NCI-H2196 (cell line): ENCODE results near the gene SENP8.

ENCODE experiments used
- DNase-seq: peaks from one replicate; lab custom pipeline; 2025; ENCODE audit not compliant: unreplicated experiment; lab: John Stamatoyannopoulos, UW

The SENP8 gene

DNA sequence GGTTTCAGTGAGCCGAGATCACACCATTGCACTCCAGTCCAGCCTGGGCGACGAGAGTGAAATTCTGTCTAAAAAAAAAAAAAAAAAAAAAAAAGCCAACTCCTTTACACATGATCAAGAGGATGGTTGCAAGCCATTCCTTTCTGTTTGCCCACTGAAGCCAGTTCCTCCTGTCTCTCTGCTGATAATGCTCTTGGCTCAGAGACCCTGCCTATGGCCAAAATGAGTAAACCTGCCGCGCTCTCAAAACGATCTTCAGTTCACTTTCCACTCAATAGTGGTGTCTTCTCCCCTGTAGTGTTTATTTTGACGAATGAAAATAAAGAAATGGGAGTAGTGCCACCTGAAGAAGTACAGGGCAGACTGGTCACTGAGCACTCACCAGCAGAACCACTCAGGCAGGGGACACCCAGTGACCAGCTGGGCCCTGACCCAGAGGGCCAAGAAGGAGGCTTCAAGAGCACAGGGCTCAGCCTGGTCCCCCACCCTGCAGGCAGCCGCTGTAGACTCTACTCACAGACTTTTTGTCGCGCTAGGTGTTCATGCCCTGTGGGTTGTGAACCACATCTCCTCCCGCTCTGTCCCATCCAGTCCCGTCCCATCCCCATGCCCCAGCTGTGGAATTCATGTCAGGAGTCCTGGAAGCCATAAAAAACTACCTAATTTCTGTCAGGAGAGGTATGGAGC is 55.8 kb downstream of the SENP8 start:
- DNase-seq = no peak

DNA sequence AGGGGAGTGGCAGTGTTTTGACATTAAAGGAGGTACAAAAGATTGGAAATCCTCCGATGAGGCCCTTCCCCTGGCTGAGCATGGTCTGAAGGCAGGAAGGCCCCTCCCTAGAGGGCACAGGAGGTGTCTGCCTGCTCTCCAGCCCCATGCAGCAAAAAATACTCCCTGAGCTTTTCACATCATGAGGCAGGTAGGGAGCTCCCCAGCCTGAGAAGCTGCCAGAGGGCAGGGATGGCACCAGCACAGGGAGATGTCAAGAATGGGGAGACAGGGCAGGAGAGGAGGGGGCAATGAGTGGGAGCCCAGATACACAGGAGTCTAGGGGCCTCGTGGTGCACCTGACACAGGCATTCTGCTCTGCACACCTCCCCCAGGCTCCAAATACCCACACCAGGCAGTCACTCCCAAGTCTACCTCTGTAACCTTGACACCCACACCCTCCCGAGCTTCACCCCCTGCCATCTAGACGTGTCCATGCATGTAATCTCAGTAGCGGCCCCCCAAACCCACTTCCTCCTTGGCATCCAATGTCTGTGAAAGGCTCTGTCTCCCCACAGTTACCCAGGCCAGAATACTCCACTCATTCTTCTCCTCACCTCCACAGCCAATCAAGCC is 56.5 kb downstream of the SENP8 start:
- DNase-seq = no peak

DNA sequence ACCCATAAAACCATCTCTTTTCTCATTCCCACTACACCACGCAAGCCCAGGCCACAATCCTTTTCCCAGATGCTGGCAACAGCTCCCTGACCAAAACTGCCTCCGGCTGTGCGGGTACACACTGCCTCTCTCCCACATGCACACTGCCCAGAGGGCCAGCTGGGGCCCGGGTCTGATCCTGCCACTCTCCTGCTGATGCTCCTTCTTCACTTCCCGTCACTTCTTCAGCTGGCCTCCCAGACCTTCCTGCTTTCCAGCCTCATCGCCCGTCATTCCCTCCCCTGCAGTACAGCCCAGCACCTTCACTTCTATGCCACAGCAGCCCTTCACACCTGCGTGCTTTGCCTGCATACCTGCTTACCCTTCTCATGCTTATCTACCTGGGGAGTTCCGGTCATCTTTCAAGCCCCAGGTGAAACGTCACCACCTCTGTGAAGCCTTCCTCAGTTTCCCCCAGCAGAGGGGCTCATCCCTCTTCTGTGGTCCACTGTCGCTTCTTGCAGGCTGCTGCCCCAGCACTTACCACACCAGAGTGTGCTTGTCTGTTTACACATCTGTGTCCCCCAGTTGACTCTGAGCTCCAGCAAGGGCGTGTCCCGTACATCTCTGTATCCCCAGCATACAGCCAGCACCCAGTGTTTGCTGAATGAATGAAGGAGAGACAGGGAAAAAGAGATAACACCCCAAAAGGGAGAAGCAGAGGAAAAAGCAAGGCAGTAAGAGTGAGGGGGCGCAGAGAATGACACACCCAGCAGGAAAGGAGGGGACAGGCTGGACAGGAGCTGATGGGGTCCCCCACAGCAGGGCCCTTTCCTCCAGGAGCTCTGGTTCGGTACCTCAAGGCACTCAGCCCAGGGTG is 57.2 kb downstream of the SENP8 start:
- no peak for DNase-seq

DNA sequence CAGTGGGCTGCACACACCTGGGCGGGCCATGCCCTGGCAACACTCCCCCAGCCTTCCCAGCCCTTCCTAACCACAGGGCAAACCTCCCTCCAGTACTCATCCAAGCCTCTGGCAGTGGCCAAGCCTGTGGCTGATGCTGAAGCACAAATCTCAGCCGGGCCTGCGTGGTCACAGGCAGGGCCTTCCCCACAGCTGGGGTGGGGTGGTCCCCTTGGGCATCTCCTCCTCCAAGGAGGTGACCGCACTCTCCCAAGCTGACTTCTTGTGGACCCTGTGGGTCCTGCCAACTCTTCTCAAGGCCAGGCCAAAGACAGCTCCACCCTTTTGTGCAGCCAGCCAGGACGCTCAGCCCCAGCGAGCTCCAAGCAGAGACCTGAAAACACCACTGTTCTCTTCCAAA is 58.0 kb downstream of the SENP8 start:
- DNase-seq = no peak

DNA sequence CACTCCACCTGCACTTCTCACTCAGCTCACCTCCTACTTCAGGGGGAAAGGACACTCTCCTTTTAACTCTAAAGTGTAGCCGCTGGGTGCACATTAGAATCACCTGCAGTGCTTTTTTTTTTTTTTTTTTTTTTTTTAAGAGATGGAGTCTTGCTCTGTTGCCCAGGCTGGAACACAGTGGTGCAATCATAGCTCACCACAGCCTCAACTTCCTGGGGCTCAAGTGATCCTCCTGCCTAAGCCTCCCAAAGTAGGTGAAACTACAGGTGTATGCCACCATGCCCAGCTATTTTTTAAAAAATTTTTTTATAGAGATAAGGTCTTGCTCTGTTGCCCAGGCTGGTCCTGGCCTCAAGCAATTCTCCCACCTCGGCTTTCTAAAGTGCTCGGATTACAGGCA is 58.5 kb downstream of the SENP8 start:
- no peak for DNase-seq

DNA sequence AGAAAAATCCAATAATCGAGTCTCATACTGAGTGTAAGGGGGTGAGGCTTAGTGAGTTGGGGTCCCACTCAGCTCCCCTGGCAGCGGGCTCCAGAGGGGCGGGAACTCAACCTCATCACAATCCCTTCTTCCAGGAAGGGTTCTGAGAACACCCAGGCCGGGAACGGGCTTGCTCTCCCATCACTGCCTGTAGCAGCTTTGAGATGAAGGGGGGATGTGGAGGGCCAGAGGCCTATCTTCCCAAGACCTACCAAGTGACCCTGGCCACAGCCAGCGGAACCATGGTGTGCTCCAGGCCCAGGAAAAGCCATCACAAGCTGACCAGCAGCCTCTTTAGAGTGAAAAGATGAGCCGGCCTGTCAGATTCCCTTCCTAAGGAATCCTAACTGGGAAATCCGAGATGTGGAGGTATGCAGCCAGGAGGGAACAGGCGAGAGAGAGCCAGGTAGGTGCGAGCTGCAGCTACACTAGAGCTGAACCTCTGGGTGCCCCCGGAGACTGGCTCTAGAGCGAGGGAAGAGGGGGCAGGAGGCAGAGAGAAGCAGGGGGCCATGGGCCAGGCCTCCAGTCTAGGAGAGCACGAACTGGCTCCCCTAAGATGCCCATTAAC is 60.9 kb downstream of the SENP8 start:
- no peak for DNase-seq

DNA sequence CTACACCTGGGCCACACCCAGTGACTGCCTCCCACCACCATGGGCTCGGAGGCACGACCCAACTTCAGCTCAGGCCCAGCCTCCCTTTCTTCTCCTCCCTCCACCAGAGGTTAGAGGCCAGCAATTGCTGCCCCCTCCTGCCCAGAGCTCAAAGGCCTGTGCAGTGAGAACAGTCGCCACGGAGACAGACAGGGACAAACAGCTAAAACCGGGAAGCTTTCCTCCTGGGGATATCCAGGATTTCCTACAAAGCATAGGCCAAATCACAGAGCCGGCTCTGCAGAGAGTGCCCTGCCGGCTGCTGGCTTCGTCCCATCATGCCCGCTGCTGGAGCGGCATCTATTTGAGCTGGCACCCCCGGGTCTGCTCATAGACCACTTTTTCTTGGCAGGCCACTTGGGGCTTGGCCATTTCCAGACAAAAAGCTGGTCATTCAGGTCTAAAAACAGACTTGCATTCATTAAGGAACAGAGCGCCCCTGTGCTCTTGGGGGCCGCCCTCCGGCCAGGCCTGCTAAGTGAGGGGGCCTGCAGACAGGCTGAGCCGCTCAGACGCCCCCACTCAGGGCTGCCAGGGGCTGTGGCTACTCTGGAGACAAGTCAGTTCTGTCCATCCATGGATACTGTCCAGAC is 61.9 kb downstream of the SENP8 start:
- DNase-seq = no peak

DNA sequence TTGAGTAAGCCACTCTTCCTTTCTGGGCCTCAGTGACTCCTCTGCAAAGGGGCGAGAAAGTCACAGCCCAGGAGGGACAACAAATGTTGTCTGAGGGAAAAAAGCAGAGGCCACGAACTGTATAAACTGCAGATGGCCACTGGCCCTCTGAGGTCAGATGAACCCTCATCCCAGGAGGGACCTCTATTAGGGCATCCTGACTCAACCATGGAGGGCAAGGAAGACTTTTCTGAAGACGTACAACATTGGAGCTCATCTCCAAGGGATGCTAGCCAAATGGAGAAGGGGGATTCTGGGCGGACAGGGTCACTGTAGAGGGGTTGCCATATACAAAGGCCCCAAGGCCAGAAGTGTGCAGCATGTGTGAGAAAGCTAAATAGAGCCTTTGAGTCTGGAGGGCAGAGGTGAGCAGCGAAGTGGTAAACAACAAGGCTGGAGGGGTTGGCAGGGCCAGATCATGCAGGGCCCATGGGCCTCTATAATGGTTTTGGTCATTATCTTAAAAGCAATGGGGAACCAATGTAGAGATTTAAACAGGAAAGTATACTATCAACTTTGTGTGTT is 62.6 kb downstream of the SENP8 start:
- no peak for DNase-seq

DNA sequence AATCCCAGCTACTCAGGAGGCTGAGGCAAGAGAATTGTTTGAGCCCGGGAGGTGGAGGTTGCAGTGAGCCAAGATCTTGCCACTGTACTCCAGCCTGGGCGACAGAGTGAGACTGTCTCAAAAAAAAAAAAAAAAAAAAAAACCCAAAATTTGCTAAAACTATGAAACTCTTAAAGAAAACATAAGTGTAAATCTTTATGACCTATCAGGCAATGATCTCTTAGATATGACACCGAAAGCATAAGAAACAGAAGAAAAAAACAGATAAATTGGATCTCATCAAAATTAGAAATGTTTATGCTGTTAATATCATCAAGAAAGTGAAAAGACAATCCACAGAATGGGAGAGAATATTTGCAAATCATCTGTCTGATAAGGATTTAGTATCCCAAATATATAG is 64.0 kb downstream of the SENP8 start:
- no peak for DNase-seq

DNA sequence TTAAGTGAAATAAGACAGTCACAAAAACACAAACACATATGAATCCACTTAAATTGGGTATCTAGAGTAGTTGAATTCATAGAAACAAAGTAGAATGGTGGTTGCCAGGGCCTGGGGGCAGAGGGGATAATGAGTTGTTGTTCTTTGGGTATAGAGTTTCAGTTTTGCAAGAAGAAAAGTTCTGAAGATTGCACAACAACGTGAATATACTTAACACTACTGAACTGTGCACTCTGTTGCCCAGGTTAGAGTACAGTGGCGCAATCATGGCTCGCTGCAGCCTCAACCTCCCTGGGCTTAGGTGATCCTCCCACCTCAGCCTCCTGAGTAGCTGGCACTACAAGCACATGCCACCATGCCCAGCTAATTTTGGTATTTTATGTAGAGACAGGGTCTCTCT is 64.5 kb downstream of the SENP8 start:
- DNase-seq = no peak

DNA sequence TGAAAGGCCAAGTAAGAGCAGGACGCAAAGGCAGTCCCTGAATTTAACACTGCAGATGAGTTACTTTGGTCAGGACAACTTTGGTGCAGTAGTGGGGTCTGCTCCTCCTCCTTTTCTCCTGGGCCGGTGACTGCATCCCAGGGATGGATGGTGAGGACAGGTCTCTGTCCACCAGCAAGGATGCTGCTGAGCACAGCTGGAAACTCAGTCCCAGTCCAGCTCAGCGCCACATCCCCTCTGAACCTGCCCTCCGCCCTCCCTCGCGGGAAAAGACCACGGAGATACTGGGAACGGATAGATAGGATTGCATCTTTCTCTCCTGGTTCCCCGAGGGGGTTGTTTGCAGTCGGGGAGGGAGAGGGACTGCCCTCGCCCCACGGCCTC is 65.6 kb downstream of the SENP8 start:
- no peak for DNase-seq

DNA sequence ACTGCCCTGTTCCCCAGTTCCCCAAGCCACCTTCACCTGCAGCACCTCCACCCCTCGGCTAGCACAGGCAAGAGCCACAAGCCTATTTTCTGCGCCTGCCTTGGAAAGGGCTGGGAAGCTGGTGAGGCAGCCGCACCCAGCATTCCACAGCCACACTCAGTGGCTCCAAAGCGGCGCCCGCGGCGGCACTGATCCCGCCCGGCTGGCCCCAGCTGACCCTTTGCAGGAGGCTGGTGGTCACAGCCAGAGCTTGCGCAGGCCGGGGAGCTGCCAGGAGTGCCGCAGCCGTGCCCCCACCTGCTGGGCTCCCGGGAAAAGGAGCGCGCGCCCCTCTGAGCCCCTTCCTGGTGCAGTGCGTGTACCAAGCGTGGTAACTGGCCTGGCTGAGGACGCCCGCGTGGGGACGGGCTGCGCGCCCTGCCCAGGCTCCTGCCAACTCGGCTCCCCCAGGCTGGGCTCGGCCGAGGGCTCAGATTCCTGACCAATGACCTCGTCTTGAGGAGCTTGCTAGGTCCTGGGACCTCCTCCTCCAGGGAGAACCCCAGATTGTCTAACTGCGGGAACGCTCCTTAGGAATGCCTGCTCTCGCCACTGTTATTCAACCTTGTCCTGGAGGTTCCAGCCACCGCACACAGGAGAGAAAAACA is 66.1 kb downstream of the SENP8 start:
- DNase-seq = no peak

DNA sequence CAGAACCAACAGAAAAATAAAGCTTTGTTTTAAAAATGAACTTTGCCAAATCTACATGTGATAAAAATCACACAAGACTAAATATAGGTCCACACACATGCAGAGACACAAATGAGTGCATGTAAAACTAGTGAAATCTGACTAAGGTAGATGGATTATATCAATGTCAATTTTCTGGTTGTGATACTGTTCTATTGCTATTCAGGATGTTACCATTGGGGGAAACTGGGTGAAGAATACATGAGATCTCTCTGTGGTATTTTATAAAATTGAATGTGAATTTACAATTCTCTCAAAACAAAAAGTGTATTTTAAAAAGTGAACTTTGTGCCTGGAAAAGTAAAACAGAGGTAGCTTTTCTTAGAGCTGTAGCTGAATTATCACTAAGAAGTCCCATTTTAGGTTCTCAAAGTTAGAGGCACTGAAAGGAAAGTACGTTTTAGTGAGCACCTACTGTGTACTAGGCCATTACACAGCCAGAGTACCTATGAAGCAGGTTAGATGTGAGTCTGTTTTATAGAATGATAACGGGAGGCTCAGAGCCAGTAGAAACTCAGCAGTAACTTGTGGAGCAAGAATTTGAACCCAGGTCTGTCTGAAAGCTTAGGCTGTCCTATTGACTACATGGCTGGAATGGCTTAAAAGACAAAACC is 71.2 kb downstream of the SENP8 start:
- DNase-seq = no peak

DNA sequence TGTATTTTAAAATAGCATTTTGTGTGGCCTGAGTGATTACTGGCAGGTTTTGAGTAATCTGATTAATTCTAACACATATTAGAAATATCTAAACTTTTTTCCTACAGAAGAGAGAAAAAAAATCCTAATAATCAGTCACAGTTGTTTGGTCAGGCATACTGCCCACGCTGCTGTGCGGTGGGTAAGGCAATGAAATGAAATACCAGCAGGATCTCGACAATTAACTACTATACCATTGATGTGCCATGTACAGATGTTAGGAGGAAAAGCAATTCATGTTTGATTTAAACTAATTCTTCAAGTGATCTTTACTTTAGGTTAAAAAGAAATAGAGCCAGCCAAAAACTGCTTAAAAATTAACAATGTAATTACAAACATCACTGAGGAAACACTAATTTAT is 74.2 kb downstream of the SENP8 start:
- DNase-seq = no peak
